Mucosa of gallbladder (tissue), 1 donor: ENCODE measurements around the gene KIF9. TPM values are rescaled to one million over a fixed set of nuclear protein-coding genes. Genes with fewer than 3 reads are reported as not detected.
A peak's percentile ranks its signal among the peaks of the same experiment; 100 is the strongest.
"Not testable (repeated sequence)": the region's sequence is repeated elsewhere in the genome, so short reads cannot be mapped to it uniquely, and the experiment has no call there.

Source experiments
- DNase-seq: peaks from one replicate; pipeline ENCODE4 v3.0.0-alpha.2; 2020; ENCODE audit warnings: low spot score
- total RNA-seq: library from RNA; stranded (reverse); gene quantifications from one replicate; pipeline ENCODE4 v1.2.1, GENCODE V29; 2021
- donor health status: DM: no; HTN: no; CAD: no.

KIF9 gene, protein sequence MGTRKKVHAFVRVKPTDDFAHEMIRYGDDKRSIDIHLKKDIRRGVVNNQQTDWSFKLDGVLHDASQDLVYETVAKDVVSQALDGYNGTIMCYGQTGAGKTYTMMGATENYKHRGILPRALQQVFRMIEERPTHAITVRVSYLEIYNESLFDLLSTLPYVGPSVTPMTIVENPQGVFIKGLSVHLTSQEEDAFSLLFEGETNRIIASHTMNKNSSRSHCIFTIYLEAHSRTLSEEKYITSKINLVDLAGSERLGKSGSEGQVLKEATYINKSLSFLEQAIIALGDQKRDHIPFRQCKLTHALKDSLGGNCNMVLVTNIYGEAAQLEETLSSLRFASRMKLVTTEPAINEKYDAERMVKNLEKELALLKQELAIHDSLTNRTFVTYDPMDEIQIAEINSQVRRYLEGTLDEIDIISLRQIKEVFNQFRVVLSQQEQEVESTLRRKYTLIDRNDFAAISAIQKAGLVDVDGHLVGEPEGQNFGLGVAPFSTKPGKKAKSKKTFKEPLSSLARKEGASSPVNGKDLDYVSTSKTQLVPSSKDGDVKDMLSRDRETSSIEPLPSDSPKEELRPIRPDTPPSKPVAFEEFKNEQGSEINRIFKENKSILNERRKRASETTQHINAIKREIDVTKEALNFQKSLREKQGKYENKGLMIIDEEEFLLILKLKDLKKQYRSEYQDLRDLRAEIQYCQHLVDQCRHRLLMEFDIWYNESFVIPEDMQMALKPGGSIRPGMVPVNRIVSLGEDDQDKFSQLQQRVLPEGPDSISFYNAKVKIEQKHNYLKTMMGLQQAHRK
- 12.0 TPM for total RNA-seq

DNA sequence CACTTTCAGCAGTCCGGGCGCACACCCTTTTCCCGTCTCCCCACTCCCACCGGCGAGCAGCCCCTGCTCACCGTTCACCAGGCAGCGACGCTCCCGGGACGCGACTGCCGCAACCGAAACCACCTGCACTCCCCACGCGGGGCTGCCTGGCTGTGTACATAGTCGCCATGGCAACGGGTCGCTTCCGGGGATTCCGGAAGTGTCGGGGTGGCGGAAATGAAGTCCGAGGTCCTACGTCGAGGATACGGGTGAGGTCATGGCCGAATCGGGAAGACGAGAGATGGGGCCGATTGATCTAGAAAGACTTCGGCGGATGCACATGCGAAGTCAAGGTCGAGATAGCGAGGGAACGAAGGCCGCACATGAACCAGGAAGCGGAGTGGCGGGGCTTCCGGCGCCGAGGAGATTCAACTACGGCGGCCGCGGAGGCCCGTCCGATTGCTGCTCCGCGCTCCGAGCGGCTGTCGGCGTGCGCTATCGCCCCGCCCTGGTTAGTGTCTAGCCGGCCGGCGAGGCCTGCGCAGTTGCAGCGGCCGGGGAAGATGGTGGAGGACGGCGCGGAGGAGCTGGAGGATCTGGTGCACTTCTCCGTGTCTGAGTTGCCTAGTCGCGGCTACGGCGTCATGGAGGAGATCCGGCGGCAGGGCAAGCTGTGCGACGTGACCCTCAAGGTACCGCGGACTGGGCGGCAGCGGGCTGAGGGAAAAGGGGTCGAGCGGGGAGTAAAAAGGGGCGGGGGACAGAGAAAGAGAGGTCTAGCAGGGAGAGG lies at the start of gene KIF9, which contains the start of gene KLHL18:
Gene KIF9 (minus strand): TSS at position 376 of the 769 bp plus-strand sequence. CDS start 5,425 bp downstream, outside the sequence.
Gene KLHL18 (plus strand): TSS at position 521 of the 769 bp plus-strand sequence. CDS start 22 bp downstream, at position 543.
- DNase-seq = peak; percentile 95

DNA sequence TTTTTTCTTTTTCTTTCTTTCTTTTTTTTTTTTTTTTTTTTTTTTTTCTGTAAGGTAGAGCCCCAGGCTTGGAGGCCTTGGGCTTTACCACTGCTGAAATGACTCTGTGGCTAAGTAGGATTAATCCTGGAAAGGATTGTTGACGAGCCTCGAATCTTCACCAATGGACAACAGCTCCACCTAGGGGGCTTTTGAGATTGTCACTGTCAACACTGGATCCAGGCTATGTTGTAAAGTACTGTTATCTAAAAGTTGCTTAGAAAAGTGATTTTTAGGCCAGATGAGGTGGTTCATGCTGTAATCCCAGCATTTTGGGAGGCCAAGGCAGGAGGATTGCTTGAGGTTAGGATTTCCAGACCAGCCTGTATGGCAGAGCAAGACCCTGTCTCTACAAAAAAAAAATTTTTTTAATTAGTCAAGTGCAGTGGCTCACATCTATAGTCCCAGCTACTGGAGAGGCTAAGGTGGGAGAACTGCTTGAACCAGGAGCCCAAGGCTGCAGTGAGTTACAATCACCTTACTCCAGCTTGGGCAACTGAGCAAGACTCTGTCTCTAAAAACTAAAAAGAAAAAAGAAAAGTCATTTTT lies 41.8 kb upstream of the KIF9 start:
- peak; percentile 71 for DNase-seq

DNA sequence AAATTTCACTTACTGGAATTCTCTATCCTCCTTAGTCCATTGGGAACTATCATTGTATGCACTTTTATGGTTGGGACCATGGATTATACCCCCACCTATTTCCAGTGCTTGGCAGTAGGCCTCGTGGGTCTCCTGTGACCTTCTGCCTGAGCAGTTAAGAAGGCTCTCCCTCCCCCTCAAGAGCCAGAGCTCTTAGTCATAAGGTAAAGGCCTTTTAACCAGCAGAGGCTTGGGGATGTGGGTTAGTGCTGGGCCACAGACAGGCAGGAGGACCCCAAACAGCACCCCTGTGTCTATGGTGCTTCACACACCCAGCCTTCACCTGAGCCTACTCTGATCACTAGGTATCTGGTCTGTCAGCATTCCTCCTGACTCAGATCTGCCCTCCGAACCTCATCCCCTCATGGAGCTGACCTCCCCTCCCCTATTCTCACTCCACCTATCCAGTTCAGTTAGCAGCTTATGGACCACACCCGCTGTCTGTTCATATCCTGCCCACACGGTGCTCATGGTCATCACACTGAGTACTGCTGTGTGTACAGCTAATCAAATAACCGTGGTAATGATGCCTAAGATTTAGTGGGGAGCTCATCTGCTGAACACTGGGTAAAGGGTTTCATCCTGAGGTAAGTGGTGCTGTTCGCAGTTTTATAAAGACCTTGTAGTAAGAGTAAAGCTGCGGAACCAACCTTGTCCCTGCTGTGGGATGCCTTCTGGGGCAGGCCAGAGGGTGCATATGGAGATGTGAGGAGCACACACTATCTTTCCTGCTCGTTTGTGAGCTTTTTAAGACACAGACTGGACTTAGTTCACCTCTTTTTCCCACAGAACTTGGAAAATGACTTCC lies 41.1 kb upstream of the KIF9 start:
- DNase-seq = no peak

DNA sequence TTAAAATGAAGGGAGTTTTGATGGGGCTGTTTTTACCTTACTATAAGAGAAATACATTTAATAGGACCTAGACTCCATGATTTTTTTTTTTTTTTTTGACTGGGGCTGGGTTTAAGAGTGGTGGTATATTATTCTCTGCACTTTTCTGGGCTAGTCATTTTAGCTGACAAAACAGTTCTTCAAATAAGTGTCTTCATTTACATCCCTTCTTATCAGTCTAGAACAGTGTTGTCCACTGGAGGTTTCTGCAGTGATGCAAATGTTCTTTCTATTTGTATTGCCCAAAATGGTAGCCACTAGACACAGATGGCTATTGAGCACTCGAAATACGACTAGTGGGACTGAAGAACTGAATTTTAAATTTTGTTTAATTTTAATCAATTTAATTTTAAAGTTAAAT lies 37.4 kb upstream of the KIF9 start:
- DNase-seq = no peak

DNA sequence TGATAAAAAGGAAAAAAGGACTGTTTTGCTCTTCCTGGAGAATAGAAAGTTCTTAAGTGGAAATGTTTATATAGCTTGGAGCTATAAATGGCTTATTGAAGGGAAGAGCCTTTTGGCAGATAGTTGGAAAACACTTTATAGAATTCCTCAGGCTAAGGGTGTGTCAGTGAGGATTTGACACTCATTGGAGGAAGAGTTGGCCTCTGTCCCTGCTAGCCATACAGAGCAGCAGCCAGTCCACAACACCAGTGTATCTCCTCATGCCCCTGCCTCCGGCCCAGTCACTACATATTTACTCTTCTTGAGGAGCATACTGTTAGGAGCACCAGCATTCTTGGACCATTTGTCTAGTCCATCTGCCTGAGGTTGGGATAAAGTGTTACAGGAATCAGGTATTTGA lies 36.3 kb upstream of the KIF9 start:
- DNase-seq = no peak

DNA sequence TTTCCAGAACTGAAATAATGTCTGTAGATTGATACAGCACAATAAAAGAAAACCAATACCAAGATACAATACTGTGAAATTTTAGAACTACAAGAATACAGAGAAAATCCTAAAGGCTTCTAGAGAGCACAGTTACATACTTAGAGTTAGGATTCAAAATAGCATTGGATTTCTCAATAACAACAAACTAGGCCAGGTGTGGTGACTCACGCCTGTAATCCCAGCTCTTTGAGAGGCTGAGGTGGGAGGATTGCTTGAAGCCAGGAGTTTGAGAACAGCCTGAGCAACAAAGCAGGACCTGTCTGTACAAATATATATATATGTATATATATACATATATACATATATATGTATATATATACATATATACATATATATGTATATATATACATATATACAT lies 33.6 kb upstream of the KIF9 start:
- not testable (repeated sequence) for DNase-seq

DNA sequence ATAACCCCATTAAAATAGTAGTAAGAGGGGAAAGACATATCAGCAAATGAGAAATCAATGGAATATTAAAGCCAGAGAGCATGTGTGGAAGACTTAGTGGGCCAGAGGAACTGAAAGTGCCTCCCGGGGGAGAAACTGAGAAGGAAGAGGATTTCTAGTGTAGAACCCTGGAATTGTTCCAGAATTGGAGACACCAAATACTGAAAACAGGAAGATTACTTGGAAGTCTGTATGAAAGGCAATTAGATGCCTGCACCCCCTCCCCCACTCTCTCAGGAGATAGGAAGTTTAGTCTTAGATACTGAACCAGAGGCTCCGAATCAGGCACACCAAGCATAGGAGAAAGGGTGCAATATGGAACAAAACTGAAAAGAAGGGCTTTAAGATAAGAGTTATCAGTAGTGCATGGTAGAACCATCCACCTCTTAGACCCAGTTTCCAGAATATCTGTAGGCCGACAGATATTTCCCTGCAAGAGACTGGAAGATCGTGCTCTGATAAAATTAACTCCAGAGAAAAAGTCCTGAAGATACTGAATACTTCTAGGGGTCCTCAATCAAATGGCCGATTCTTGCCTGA lies 32.6 kb upstream of the KIF9 start:
- peak; percentile 11 for DNase-seq

DNA sequence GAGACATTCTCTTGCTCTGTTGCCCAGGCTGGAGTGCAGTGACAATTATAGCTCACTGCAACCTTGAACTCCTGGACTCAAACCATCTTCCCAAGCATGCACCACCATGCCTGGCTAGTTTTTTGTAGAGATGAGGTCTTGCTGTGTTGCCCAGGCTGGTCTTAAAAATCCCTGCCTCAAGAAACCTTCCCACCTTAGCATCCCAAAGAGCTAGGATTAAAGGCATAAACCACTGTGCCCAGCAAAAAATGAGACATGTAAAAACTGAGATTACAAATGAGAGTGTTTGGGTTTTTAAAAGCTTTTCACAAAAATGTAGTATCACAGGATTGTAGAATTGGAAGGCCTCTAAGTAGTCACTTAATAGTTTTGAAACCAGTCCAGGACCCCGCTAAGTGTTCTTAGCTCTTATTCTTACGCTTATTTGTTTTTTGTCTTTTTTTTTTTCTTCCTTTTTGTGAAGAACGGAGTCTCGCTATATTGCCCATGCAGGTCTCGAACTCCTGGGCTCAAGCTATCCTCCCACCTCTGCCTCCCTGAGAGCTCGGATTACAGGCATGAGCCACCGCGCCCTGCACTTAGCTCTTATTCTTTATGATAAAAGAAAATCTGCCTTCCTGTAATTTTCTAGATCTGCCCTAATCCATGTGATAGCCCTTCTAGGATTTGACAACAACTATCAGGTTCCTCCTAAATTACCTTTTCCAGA lies 31.6 kb upstream of the KIF9 start:
- DNase-seq = no peak

DNA sequence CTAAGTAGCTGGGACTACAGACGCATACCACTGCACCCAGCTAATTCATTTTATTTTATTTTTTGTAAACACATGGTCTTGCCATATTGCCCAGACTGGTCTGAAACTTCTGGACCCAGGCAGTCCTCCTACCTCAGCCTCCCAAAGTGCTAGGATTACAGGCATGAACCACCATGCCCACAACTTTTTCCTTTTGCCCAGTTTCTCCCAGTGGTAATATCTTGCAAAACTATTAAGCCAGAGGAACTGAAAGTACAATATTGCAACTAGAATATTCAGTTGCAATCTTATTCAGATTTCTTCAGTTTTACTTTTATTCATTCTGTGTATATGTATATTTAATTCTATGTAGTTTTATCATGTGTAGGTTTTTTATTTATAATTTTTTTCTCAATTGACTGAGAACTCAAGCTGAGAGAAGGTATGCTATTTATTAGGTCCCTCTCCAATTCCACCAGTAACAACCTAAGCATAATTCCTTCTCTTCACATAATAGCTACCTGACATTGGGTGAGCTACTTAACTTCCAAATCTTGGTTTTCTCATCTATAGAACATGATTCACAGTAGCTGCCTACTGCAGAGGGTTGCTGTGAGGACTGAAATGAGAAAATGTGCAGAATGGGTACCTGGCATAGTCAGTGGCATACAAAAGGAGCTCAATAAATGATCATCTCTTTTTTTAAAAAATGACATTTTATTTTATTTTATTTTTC lies 30.9 kb upstream of the KIF9 start:
- DNase-seq = no peak

DNA sequence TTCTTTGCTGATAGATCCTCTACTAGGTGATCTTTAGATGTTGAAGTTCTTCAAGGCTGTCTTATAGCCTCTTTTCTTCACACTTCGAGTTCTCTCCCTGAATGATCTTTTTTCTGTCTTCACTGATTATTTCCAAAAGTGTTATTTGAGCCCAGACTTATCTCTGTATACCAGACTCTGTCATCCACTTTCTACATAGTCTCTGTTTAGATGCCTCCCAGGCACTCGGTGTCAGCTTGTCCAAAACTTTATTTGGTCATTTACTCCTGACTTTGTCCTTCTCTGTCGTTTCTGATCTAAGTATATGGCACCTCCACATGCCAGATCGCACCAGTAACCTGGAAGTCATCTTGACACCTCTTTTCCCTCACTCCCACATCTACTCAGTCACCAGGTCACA lies 27.8 kb upstream of the KIF9 start:
- DNase-seq = no peak

DNA sequence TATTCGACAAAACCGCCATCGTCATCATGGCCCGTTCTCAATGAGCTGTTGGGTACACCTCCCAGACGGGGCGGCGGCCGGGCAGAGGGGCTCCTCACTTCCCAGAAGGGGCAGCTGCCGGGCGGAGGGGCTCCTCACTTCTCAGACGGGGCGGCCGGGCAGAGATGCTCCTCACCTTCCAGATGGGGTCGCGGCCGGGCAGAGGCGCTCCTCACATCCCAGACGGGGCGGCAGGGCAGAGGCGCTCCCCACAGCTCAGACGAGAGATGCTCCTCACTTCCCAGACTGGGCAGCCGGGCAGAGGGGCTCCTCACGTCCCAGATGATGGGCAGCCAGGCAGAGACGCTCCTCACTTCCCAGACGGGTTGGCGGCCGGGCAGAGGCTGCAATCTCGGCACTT lies 26.6 kb upstream of the KIF9 start:
- DNase-seq = not testable (repeated sequence)

DNA sequence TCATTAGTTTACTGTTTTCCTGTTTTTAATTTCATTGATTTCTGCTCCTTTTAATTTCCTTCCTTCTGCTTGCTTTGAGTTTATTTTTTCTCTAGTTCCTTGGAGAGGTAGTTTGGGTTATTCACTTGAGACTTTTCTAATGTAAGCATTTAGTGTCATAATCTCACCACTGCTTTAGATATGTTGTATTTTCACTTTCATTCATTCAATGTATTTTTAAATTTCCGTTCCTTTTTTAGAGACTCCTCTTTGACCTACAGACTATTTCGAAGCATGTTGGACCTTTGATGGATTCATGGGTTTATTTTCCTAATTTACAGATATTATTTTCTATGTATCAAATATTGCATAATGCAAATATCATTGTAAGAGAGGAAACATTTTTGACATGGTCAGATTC lies 23.4 kb upstream of the KIF9 start:
- DNase-seq = no peak

DNA sequence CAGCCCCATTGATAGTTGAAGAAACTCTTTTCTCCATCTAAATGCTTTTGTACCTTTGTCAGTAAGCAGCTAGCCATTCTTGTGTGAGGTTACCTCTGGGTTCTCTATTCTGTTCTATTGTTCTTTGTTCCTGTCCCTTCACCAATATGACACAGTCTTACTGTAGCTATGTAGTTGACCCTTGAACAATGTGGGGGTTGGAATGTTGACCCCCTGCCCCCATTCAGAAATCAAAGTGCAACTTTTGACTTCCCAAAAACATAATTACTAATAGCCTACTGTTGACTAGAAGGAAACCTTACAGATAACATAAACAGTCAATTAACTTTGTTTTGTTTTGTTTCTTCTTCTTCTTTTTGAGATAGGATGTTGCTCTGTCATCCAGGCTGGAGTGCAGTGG lies 18.9 kb upstream of the KIF9 start:
- DNase-seq = no peak

DNA sequence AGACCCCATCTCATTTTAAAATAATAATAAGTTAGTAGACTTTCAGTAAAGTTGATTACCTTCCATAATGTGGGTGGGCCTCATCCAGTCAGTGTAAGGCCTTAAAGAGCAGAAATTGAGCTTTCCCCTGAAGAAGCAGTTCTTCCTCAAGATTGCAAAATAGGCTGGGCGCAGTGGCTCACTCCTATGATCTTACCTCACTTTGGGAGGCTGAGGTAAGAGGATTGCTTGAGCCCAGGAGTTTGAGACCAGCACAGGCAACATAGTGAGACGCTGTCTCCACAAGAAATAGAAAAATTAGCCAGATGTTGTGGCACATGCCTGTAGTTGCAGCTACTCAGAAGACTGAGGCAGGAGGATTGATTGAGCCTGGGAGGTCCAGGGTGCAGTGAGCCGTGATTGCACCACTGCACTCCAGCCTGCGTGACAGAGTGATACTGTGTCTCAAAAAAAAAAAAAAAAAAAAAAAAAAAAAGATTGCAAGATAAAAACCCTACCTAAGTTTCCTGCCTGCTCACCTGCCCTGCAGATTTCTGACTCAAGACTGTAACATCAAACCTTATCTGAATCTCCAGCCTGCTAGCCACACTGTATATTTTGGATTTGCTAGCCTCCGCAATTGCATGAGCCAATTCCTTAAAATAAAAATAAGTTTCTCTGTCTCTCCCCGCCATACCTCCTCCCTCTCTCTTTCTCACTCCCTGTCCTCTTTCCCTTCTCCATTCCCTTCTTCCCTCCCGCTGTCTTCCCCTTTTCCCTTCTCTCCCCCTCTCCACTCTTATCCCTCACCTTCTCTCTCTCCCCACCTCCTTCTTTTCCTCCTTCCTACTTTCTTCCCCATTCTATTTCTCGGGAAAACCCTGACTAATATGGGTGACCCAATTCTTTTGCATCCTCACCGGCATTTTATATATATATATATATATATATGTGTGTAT lies 17.1 kb upstream of the KIF9 start:
- no peak for DNase-seq

DNA sequence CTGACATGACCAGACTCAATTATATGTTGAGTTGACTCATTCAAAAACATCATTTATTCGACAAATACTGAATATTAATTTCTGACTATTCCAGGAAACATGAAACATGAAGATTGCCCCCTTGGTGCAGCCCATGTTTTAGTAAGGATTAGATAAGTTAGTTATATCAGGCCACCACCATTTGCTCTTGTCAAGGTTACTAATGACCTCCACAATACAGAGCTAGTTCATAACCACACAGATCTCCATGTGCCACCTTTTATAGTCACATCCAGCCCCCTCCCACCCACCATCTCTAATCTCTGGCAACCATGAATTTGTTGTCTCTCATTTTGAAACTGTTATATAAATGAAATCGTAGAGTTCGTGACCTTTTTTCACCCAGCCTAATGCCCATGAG lies 15.8 kb upstream of the KIF9 start:
- no peak for DNase-seq

DNA sequence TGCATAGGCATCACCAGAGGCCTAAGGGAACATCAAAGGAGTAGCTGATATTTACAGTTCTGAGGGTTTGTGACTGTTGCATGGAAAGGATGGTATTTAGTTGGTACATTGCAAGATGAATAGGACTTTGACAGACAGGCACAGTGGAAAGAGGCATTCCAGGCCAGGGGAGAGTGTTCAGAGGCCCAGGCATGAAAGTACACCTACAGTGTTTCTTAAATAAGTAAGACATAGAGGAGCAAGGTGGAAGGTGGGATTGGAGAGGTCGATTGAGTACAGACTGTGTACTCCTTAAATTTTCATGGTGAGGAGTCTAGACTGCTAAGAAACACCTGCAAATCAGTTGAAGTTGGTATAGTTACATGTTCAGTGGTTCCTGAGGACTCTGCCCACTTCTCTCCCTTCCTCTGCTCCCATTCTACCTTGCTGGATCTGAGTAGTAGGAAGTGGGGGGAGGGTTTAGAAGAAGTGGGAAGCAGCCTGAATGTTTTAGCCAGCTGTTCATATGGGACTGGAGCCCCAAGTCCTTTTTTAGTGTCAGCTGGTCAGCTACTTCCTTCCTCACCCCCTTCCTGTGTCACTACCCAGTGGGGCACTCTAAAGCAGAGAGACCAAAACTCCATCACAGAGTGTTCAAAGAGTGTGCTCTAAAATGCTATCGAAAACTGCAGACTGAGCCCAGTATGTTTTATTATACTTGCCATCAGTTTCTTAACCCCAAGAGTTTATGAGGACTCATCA lies 14.1 kb upstream of the KIF9 start:
- no peak for DNase-seq

DNA sequence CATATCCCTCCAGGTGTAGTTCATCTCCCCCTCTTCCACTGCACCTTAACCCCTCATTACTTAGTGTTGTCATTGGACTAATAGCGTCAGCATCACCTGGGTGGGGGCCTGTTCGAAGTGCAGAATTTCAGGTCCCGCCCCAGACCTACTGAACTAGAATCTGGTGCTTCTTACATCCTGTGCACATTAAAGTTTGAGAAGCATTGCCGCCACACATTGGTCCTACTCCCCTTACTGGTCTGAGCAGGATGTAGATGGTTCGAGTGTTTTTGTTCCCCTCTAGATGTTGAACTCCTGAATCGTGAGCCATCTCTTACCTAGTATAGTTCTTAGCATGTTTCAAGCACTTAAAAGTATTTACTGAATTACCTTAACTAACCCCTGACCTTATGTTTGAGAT lies 13.4 kb upstream of the KIF9 start:
- no peak for DNase-seq
